Hematopoietic multipotent progenitor cell treated with erythropoietin and hydrocortisone succinate and interleukin-3 and kit ligand, for 4 days (in vitro differentiated cells): Measurements from ENCODE around the gene ETV5.
"Not testable (repeated sequence)": the region's sequence is repeated elsewhere in the genome, so short reads cannot be mapped to it uniquely, and the experiment has no call there.

Experiments used
- DNase-seq: peaks from one replicate; pipeline ENCODE4 v3.0.0-alpha.2; 2015

The ETV5 gene

GRCh38 chr3:186060222-186060621 is 48.7 kb downstream of the ETV5 start:
- peak; percentile 86 for DNase-seq

- DNase-seq, result no peak
These were observed 49.7 kb downstream of the ETV5 start for GRCh38 chr3:186059192-186059591.

- no peak for DNase-seq
These were observed 50.7 kb downstream of the ETV5 start for GRCh38 chr3:186058225-186058624.

DNA sequence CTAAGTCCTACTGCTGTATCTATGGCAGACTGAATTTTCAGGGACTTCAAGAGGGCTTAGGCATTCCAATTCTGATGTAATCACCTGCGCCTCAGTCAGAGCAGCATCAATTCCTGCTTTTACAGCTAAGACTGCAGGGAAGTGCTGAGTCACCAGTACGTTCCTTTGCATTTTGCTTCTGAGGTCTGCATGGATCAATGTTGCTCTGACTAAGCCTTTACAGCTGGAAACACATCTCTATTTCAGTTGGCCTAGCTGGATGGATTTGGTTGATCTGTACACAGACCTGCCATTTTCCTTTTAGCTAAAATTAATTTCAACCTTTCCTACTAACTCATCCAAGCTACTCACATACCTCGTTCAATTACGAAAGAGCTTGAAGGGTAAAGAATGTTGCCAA is 51.3 kb downstream of the ETV5 start:
- DNase-seq, result peak; percentile 20

DNA sequence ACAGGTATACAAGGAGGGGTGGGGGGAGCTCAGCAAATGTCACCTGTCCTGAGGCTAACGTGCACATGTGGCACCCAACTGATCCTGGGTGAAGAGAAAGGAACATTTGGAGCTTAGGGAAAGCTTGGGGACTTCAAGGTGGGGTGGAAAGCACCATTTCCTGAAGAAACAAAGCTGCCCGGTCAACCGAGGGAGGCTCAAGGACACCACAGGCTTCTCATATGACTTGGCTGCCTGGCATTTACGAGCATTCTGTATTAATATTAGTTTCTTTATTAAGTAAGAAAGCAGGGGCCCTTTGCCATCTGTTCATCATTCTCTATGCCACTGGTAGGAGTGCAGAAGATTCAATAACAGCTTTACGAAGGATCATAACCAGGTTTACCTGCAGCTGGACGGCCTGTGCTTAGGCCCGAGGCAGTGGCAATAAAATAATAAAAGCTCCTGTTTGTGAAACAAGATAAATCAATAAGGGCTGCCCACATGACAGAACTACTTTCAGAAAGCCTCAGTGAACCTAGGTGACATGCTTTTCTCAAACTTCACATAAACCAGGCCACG is 54.0 kb downstream of the ETV5 start:
- no peak for DNase-seq

DNA sequence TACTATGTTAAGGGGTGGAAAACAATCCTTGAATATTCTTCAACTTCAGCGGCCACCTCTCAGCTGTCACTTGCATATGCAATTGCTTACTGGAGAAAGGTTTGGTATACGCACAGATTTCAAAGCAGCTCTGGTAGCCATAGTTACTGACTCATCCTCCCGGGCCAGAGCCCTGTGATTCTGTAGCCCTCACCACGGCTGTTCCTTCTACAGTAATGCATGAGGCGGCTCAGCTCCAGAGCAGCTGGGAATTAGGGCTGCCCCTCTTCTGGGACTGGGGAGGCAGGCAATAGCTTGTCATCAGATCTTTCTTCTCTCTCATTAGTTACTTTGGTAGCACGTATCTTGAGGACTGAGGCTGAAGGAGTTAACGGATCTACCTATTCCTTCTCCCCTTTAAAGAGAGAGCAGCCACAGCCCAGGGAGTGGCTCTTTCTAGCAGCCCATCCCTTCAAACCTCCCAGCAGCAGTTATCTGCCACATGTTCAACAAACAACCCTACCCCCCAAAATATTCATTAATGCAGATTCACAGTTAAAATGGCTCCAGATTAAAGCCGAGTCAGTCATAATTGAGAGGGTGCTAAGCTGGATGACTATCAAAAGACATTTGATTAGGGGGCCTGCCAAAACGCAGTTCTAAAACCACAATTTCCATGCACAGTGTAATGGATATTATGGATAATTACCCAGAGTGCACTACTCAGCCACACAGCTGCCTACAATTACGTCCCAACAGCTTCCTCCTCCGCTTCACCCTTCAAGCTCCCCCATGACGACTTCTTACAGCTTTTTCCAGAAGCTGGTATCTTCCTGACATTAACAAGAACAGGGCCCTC is 54.7 kb downstream of the ETV5 start:
- no peak for DNase-seq

DNA sequence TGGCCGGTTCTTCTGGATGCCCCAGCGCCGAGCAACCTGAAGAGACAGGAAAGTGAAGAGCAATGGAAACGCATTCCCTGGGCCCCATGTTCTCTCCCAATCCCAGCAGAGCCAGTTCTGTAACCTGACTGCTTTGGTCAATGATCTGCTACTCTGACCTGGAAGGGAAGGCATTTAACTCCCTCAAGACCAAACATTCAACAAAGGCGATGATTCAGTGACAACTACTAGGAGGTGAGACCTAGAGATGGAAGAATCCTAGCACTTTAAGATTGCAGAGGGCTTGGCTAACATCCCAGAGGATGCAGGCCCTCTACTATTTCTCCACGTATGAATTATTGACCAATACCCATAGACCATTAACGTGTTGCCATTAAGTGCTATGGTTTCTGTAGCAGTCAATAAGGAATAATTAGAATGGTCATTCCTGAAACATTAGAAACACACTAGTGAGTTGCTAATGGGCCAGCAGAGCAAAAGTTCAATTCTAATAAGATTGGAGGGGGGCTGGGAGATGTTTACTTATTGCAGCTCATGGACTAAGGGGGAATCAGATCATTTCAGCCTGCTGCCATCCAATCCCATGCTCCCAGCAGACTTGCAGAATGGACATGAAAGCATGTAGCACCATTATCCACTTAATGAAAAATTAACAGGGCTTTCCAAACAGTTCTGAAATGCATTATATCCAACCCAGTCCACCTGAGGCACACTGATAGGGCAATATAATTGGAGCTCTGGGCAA is 56.6 kb downstream of the ETV5 start:
- no peak for DNase-seq

- DNase-seq, result no peak
These were observed 59.9 kb downstream of the ETV5 start for GRCh38 chr3:186049001-186049400.

GRCh38 chr3:186048119-186048518 is 60.8 kb downstream of the ETV5 start:
- DNase-seq, result no peak

DNA sequence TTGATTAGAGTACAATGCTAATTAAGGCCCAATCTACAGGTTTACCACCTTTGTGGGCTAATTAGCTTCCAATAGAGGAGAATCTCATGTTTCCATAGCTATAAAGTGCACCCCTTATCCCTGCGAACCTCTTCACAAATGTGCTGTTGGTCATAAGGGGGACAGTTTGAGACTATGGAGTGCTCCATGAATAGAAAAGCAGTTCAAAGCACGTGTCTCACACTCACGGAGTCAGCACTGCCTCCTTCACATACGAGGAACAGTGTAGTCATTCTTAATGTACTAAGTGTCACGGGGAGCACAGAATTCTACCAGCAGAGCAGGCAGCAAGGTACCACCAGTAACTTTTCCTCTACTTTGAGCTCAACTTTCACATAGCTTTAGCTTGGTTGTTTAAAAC is 62.1 kb downstream of the ETV5 start:
- DNase-seq, result no peak

- DNase-seq, result no peak
These were observed 63.9 kb downstream of the ETV5 start for GRCh38 chr3:186044968-186045367.

DNA sequence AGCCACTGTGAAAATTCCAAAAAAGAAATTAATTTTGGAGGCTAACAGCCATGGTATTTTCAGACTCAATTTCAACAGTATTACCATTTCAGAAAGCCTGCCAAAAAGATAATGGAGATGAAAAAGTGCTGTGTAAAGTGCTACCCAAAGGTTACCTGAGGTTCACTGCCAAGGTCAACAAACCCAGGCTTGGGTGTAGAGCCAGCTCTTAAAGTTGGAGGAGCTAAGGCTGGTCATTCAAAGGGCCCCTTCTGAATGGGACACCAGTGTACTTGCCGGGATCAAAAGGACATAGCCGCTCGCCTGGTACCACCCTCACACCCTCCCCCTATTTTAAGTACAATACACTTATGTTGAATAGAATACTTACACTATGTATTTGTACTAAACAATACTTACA is 64.5 kb downstream of the ETV5 start:
- DNase-seq, result no peak

DNA sequence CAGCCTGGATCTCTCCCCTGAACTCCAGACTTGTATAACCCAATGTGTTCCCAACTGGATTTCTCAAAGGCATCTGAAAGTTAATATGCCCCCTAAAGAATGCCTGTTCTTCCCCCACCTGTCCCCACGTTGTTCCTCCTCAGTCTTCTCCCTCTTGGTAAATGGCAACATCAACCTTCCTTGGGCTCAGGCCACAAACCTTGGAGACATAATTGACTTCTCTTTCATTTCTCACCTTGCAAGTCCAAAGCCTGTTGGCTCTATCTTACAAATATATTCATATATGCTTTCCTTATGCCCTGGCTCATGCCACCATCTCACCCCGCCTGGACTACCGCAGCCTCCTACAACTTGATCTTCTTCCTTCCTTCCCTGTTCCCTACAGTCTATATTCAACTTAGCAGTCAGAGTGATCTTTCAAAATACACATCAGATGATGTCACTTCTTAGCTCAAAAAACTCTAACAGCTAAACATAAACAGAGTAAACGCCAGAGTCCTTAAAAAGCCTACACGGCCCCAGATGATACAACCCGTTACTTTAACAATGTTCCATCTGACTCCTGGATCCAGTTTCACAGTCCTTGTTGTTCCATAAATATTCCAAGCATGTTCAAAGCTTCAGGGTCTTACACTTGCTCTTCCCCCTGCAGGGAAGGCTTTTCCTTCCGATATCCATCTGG is 66.2 kb downstream of the ETV5 start:
- no peak for DNase-seq

GRCh38 chr3:186042036-186042435 is 66.9 kb downstream of the ETV5 start:
- no peak for DNase-seq

DNA sequence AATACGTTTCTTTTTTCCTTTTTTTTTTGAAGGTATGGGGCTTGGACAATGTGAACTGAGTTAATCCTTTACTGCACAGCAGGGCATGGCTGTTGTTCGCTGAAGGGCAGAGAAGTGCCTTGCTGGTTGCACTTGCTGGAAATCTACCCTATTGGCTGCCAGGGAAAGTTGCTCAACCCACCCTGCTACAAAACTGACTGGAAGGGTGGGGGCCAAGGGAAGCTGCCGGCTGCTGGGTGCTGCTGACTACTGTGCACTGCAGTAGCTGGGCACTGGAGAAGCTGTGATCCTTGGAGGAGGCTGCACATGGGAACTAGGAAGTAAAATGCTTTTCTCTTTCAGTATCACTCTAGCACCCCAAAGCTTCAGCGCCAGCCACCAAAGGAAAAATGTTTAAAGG is 70.5 kb downstream of the ETV5 start:
- no peak for DNase-seq

- no peak for DNase-seq
These were observed 73.6 kb downstream of the ETV5 start for GRCh38 chr3:186035277-186035676.

- DNase-seq, result no peak
These were observed 76.6 kb downstream of the ETV5 start for GRCh38 chr3:186032321-186032720.

- not testable (repeated sequence) for DNase-seq
These were observed 82.9 kb downstream of the ETV5 start for GRCh38 chr3:186025993-186026392.

- peak; percentile 11 for DNase-seq
These were observed 83.7 kb downstream of the ETV5 start for GRCh38 chr3:186025161-186025560.

DNA sequence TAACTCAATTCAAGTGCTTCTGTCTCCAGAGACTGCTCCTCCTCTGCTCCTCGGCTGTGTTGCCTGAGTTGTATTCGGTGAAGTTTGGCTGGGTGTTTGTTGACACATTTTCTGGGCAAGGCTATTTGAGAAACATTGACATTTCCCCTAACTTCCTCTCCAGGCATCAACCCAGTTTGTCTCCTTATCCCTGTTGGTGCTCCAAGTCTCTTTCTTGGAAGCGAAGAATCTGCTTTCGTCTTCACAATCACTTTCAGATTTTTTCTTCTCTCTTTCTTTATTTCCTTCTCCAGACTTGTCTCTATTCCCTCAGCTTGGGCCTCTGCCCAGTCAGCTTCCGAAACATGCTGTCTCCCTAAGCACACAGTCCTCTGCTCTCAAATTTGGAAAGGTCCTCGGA is 84.7 kb downstream of the ETV5 start:
- DNase-seq, result no peak

- no peak for DNase-seq
These were observed 86.0 kb downstream of the ETV5 start for GRCh38 chr3:186022931-186023330.

GRCh38 chr3:186021673-186022362 is 87.1 kb downstream of the ETV5 start:
- DNase-seq, result no peak

- not testable (repeated sequence) for DNase-seq
These were observed 87.6 kb downstream of the ETV5 start for GRCh38 chr3:186021250-186021649.
